Measurements from ENCODE around the gene PDE10A.

Gene PDE10A

DNA sequence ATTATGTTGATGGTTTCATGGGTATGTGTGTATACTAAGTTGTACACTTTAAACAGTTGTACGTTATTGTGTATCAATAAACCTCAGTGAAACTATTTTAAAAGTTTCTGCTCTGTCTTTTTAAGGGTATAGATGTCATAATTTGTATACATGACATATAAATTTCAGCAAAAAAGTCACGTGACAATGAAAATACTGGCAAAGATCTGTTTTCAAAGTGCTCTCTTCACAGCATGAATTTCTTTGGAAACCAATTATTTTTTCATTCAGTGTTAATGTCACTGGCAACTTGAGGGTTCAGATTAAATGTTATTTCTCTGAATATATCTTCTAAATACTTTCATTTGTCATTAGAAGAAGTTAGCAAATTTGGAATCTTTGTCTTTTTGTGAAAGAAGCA lies 261.9 kb downstream of the PDE10A start:
- no peak for DNase-seq (ENCODE audit: low read depth, low spot score)

DNA sequence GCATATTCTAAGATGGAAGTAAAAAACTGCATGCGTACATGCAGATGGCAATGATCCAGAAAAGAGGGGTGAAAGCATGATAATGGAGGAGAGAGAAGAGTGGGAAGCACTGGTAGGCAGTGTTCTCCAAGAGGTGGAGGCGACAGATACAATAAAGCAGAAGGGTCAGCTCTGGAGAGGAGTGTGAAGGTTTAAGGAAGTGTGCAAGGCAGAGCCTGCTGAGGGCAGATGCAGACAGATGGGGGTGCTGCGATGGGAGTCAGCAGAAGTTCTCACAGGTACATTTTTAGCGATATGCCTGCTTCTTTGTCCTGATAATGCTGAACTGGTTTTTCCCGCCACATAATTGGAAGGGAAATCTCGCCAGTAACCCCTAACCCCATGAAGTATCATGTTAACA lies 272.6 kb downstream of the PDE10A start:
- DNase-seq (ENCODE audit: low read depth, low spot score) = no peak

DNA sequence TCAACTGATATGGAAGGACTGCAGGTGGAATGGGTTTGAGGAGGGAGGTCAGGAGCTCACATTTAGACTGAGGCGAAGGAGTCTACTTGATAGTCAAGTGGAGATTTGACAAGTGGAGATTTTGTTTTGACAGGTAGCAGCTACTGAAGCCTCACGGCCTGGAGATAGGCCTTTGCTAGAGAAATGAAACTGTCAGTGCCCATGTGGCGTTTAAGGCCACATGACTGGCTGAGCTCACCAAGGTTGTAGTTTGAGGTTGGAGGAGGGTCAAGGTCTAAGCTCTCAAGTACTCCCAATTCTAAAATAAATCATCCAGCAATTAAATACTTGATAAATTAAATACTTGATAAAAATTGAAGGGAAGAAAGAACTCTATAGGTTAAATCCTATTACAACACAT lies 273.5 kb downstream of the PDE10A start:
- no peak for DNase-seq (ENCODE audit: low read depth, low spot score)

DNA sequence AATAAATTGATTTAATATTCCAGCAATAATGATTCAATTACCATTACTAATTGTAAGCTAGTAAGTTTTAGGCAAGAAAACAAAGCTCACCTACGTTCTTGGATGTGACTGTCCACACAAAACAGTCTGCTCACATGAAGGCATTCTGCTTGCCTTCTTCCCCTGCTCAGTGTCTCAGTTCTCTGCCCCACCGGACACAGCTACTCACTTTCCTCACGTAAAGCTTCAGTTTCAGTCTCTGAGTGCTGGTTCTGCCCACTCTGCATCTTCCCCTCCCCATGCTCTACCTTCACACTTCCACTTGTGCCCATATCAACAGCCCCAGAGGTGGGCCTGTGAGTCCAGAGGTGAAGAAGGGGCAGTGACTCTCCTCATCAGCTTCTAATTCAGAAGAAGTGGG lies 279.7 kb downstream of the PDE10A start:
- no peak for DNase-seq (ENCODE audit: low read depth, low spot score)

DNA sequence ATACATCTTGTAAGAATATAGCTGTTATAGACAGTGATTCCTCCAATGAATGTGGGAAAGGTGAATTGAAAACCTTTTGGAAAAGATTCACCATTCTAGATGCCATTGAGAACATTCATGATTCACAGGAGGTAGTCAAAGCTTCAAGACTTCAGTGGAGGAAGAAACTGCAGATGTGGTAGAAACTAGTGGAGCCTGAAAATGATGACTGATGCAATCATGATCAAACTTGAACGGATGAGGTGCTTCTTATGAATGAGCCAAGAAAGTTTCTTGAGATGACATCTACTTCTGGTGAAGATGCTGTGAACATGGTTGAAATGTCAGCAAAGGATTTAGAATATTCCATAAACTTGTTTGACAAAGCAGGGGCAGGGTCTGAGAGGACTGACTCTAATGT lies 286.9 kb downstream of the PDE10A start:
- no peak for DNase-seq (ENCODE audit: low read depth, low spot score)

DNA sequence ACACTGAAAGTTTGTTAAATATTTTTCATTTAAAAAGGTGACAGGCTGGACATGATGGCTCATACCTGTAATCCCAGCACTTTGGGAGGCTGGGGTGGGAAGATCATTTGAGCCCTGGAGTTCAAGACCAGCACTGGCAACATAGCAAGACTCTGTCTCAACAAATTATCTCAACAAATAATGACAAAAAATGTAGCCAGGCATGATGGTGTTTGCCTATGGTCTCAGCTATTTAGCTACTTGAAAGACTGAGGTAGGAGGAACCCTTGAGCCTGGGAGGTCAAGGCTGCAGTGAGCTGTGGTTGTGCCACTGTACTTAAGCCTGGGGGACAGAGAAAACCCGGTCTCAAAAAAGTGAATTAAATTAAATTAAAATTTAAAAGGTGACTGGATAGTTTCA lies 297.7 kb downstream of the PDE10A start:
- no peak for DNase-seq (ENCODE audit: low read depth, low spot score)

DNA sequence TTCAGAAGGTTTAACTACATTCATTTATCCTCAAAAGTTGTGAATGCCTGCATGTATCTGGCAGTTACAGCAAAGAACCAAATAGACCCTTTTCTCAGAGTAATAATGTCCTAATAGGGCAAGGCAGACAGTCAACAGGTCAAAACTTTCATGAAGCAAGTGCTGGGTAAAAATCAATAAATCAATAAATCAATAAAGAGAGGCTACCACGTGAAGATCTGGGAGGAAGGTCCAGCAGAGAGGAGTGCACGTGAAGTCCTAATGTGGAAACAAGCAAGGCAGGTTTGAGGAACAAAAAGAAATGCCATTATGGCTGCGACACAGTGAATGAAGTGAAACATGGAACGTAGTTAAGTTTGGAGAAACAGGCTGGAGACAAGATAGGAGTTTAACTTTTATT lies 317.3 kb downstream of the PDE10A start:
- no peak for DNase-seq (ENCODE audit: low read depth, low spot score)

DNA sequence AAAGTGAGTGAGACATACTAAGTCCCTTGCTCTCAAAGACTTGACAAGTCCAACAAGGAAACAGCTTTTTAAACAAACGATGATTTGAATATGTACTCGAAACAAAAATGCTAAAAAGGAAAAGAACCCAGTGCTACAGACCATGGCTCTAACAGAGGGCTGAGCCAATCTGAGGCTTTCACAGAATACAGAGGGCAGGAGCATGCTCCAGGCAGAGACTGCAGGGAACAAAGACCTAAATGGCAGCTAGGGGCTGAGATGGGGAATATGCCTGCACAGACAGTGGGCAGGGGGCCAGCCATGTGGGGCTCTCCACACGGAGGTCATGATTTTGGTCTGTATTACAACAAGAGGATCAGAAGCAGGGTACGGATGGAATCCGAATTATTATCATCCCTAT lies 322.5 kb downstream of the PDE10A start:
- DNase-seq (ENCODE audit: low read depth, low spot score) = no peak

DNA sequence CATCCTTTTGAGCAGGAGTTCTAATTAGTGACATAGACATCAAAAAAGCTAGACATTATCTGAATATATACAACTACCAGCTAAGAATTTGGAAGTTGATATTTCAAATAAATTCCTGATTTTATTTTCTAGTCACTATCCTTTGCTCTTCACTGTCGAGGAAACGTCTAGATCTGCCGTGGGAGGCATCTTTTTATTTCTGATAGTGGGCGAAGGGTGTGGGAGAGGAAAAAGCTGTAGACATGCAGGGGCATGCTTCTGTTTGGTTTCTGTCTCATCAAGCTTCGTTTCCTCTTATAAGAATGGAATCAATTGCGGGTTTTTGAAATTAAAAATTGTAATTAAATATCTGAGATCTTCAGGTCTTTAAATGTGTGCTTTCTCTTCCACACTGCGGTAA lies 337.4 kb downstream of the PDE10A start:
- no peak for DNase-seq (ENCODE audit: low read depth, low spot score)

DNA sequence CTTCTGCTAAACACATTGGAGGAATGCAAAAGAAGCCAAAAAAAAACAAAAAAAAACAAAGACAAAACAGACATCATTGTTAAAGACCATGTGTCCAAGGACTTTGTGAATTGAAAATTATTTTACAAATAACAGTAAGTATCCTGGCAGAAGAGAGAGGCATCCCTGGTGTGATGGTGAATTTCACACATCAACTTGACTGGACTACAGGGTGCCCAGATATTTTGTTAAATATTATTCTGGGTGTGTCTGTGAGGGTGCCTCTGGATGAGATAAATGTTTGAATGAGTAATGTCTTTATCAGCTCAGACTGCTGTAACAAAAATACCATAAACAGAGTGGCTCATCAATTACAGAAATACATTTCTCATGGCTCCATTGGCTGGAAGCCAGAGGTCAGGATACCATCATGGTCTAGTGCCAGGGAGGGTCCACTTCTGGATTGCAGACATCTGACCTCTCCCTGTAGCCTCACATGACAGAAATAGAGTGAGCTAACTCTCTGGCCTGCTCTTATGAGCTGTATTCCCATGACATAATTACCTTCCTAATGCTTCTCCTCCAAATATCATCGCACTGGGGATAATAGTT lies 341.4 kb downstream of the PDE10A start:
- DNase-seq (ENCODE audit: low read depth, low spot score) = no peak

DNA sequence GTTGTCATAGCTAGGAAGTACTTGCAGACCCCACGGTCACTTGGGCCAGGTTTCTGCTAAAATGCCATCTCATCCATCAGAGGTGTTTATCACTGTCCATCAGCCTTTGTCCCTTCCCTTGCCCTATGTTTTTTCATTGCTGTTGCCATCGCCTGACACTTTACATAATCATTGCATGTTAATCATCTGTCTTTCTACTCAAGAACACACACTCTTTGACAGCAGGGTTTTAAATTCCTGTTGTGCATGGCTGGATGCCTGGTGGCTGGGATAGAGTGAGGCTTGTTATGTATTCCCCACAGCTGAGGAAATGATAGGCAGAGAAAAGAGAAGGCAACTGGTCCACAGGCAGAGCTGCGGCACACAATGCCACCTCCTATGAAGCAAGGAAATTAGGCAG lies 341.9 kb downstream of the PDE10A start:
- no peak for DNase-seq (ENCODE audit: low read depth, low spot score)

DNA sequence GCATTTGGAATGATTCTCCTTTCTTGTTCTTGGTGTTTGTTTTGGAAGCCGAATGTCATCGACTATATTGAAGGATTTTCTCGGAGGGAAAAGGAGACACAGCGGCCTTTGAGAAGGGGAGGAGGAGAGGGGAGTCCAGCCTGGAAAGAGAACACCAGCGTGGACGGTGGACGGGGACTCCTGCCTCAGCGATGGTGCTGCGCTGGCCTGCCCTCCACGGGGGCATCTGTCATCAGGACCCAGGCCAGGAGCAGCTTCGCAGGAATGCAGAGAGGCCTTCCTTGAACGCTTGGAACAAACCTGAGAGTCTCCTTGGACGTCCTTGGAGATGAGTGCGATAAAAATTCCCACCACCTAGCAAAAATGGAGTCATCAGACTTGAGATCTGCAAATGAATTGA lies 345.3 kb downstream of the PDE10A start:
- no peak for DNase-seq (ENCODE audit: low read depth, low spot score)

DNA sequence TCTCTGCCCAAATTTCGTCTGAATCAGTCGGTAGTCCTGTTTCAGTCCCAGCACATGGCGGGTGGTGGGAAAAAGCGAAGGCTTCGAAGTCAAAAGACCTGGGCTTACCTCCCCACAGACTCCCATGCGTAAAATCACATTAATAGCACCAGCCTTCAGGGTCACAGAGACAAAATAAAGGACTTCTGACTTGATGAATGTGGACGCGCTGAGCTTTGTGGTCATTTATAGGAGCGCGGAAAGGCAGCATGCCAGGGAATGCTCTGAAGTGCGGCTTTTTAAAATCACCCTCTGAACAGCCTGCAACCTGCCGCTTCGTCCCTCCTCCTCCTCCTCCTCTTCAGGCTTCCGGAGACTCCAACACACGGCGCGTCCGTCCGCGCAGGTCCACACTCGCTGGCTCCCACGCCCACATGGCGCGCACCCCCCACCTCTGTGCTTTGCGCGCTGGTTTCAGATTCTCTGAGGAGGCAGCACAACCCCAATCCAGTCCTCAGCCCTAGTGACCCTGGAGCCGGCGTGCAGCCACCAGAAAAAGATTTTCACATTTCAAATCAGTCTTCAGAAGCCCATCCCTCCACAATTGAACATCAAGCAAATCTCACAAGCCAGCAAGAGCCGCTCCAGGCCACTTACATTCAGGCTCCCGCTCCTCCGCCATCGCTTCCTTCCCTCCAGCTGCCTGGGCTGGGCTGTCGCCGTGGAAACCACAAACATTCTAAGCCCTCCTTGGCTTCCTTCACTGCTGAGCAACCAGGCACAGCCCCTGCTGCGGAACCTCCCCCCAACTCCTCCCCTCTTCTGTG lies 353.9 kb downstream of the PDE10A start, which contains the start of gene C6orf118:
Gene C6orf118, minus strand, starts transcription at position 680 of the 806 bp plus-strand sequence. Its CDS starts 19 bp downstream, at position 661.
- DNase-seq (ENCODE audit: low read depth, low spot score) = no peak

DNA sequence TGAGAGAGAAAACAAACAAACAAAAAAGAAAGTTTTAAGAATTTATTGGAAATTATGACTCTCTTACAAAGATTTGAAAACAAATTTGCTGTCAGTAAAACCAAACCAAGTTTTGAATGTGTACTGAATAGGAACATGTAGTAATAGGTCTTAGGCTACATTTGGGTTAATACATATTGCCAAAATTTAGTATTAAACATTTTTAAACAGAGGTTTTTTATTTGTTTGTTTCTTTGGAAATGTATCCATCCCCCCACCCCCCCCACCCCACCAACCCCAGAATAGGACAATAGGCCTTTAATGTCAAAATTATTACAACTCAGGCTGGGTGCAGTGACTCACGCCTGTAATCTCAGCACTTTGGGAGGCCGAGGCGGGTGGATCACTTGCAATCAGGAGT lies 356.1 kb downstream of the PDE10A start:
- DNase-seq (ENCODE audit: low read depth, low spot score) = no peak

DNA sequence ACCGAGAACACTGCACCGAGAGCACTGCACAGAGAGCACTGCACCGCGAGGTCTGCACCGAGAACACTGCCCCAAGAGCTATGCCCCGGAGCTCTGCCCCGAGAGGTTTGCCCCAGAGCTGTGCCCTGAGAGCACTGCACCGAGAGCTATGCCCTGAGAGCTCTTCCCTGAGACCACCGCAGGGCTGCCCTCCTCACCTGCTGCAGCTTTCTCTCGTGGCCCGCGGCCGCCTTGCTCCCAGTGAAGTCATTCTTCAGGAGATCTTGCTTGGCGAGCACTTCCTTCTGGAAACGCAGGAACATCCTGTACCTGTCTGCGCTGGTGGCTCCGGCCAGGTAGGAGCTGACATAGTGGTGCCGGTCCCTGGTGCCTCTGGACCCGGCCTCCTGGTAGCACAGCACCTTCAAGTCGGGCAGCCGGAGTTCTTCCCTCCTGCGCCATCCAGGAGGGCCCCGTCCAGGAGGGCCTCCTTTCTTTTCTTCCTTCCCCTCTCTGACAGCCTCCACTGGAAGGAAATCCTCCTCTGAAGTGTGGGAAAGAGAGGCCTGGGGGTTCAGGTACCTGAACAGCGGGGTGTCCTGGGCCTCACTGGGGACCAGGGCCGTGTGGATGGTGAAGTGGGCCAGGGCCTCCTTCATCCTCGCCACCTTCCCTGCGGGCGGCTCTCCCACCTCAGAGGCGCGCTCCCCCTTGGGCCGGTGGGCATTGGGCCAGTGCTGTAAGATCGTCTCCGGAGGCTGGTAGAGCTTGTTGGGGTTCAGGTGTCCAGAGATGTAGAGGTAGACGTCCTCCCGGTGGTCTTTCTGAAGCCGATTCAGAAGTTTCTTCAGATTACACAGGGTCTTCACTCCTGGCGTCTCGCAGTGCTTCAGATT lies 361.4 kb downstream of the PDE10A start:
- DNase-seq (ENCODE audit: low read depth, low spot score) = no peak

DNA sequence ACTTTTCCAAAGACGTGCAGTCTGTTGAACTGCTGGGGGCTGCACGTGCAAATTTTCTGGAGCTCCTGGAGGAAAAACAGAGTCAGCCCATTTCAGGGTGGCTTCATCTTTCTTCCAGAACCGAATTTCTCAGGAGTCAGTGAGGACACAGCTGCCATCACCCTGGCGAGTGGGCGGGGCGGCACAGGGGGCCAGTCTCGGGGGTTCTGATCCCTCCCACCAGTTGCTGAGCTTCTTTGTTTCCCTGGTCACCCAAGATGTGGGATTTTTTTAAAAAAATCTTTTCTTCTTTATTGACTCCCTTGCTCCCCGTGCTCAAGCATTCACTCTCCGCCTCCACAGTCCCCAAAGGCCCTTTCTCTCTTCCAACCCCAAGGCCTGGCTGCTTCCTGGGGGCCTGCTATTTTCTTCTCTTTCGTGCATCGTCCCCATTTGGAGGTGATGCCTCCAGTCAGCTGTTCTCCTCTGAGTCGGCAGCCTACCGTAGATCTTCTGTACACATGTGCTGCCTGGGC lies 362.6 kb downstream of the PDE10A start:
- no peak for DNase-seq (ENCODE audit: low read depth, low spot score)

DNA sequence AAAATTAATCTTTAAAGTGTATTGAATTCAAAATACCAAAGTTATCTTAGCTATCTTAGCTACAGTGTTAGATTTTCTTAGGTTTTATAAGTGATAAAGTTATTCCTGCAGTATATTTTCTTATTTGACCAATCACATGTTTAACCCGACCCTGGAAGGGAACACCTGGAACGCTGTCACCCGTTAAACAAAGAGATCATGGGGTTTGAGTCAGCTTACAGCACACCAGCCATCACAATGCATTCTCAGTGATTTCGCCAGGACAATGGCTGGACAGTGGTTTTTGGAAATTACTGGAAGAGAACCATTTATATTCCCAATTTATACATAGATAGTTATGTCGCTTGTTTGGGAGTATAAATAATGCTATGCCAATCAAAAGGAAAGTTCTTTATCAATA lies 364.2 kb downstream of the PDE10A start:
- no peak for DNase-seq (ENCODE audit: low read depth, low spot score)

DNA sequence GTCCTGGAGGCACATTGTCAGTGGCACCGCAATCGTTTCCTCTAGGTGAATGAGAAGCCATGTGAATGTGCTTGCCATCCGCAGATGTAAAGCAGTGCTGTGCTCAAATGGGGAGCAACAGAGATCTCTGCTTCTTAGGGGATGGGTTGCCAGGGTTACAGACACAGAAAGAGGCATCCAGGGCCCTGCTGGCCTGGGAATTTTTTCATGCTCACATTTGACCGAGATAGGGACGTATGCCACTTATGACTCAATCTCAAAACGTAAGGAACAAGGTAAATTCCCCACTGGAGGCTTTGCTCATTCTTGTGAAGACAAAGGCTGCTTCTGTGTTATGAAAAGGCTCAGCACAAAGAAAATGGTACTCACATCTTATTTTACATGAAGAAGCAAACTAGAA lies 364.6 kb downstream of the PDE10A start:
- no peak for DNase-seq (ENCODE audit: low read depth, low spot score)

DNA sequence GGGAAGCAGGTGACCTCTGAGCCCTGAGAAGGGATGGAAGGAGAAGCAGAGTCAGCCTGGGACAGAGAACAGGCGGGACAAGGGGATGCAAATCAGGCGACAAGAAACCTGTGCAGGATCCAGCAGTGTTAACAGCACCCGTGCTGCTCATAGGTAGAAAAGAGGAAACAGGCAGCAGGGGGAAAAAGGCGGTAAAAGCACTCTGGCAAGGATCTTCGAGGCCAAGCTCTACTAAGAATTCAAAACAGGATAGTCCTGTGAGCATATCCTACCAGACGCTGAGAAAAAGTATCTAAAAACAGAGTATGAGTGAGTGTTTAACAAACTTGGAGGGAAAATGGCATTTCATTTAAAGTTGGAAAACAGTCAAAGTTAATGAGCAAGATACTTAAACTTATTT lies 370.4 kb downstream of the PDE10A start:
- no peak for DNase-seq (ENCODE audit: low read depth, low spot score)
